22Rv1 (cell line): ENCODE results near the gene GMFB.

Experiments used
- ZFX ChIP-seq: fragments of 450-650 bp; IDR thresholded peaks from 2 replicates; pipeline ENCODE4 v1.6.1; 2017; ENCODE audit warnings: antibody characterized with exemption, borderline replicate concordance
- TF ChIP-seq, protein P1 (sequence below): fragments of 450-650 bp; IDR thresholded peaks from 2 replicates; pipeline ENCODE4 v1.5.1; 2017; ENCODE audit warnings: mild to moderate bottlenecking

DNA sequence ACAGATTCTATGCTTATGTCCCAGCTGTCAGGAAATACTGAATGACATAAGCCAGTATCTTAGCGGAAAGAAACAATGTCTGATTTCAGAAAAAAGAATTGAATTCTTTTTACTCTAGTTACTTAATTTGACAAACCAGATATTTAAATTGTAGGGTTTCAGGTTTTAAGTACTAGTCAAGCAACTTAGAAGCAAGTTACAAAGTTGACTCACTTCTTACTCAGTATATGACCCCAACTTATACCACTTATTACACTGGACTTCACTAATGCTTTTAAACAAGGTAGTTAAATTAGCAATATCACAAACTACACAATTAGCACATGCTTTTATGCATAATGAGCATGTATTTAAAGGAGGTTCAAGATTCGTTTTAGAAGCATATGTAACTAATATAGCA is 7.1 kb downstream of the GMFB start:
- TF ChIP-seq, protein P1, sequence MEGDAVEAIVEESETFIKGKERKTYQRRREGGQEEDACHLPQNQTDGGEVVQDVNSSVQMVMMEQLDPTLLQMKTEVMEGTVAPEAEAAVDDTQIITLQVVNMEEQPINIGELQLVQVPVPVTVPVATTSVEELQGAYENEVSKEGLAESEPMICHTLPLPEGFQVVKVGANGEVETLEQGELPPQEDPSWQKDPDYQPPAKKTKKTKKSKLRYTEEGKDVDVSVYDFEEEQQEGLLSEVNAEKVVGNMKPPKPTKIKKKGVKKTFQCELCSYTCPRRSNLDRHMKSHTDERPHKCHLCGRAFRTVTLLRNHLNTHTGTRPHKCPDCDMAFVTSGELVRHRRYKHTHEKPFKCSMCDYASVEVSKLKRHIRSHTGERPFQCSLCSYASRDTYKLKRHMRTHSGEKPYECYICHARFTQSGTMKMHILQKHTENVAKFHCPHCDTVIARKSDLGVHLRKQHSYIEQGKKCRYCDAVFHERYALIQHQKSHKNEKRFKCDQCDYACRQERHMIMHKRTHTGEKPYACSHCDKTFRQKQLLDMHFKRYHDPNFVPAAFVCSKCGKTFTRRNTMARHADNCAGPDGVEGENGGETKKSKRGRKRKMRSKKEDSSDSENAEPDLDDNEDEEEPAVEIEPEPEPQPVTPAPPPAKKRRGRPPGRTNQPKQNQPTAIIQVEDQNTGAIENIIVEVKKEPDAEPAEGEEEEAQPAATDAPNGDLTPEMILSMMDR: no peak
- TF ChIP-seq ZFX: no peak
